AG04450 (cell line): Measurements from ENCODE around the gene ABCB7. TPM values are rescaled to one million over a fixed set of nuclear protein-coding genes. Genes with fewer than 3 reads are reported as not detected.

Source experiments
- CTCF ChIA-PET: fragments of 300-600, 350-600 bp; formaldehyde crosslinking; extraction: SDS; loops from one replicate; lab custom pipeline; 2022; ENCODE audit warnings: antibody characterized with exemption, inconsistent platforms; lab: Charles Lee
- POLR2A ChIA-PET: fragments of 350-600 bp; formaldehyde crosslinking; extraction: SDS; loops from one replicate; lab custom pipeline; 2021; ENCODE audit warnings: antibody characterized with exemption, inconsistent platforms; lab: Yijun Ruan, JAX
- DNase-seq: peaks from one replicate; pipeline ENCODE4 v3.0.0-alpha.2; 2011; ENCODE audit warnings: low read depth, low spot score
- H3K27ac ChIP-seq: one replicate; pipeline ENCODE4 v1.5.1; 2012; ENCODE audit warnings: low read depth, low read length, control low read depth
- H3K27me3 ChIP-seq: one replicate; pipeline ENCODE4 v1.6.0; 2012; ENCODE audit warnings: low read length; ENCODE audit not compliant: control insufficient read depth, insufficient read depth
- H3K4me3 ChIP-seq: 2 replicates; pipeline ENCODE4 v1.5.1; 2011; ENCODE audit warnings: mild to moderate bottlenecking, low read depth, low read length, control low read depth
- H3K9me3 ChIP-seq: 2 replicates; pipeline ENCODE4 v1.5.1; 2012; ENCODE audit warnings: low read length; ENCODE audit not compliant: control insufficient read depth, insufficient read depth
- CTCF ChIP-seq: IDR thresholded peaks from 2 replicates; pipeline ENCODE4 v1.5.1; 2011; ENCODE audit warnings: low read depth, low read length, control low read depth, inconsistent platforms
- polyA plus RNA-seq: library from polyadenylated mRNA; depleted of rRNA; stranded (reverse); fragments of >200 nt; gene quantifications from 2 replicates; pipeline ENCODE4 v1.2.3, GENCODE V29; 2011

ABCB7 gene
- polyA plus RNA-seq, 1 experiment: 25.3 TPM

- H3K4me3 ChIP-seq: no peak overlapping the region
- no peaks in the 10 kb centered on the region for H3K27me3 ChIP-seq
- DNase-seq: no peak
- POLR2A ChIA-PET: no interaction called here
- no peaks in the 10 kb centered on the region for H3K9me3 ChIP-seq
- H3K27ac ChIP-seq: no peak overlapping the region
- CTCF ChIA-PET: no interaction called here
- TF ChIP-seq CTCF: no peak
These were observed 59.8 kb downstream of the ABCB7 start for GRCh38 chrX:75096331-75096730.

GRCh38 chrX:75086731-75087195, 69.3 kb downstream of the ABCB7 start:
- POLR2A ChIA-PET: no interaction called here

GRCh38 chrX:75084757-75085156, 71.3 kb downstream of the ABCB7 start:
- DNase-seq: no peak
- no peaks in the 10 kb centered on the region for H3K27me3 ChIP-seq
- H3K27ac ChIP-seq: no peak overlapping the region
- H3K4me3 ChIP-seq: no peak overlapping the region
- ChIA-PET CTCF (no interaction called here), POLR2A (no interaction called here)
- TF ChIP-seq CTCF: no peak
- H3K9me3 ChIP-seq: no peaks in the 10 kb centered on the region

More at GRCh38 chrX:75086731-75087195, 69.3 kb downstream of the ABCB7 start:
- no peak for DNase-seq
- Histone ChIP-seq H3K27me3 (no peaks in the 10 kb centered on the region), H3K4me3 (no peak overlapping the region), H3K9me3 (no peaks in the 10 kb centered on the region), H3K27ac (no peak overlapping the region)
- no peak for TF ChIP-seq CTCF
- CTCF ChIA-PET: no interaction called here

- H3K27me3 ChIP-seq: no peaks in the 10 kb centered on the region
- DNase-seq: no peak
- CTCF ChIA-PET: no interaction called here
- no peak for TF ChIP-seq CTCF
- H3K27ac ChIP-seq: no peak overlapping the region
- no peaks in the 10 kb centered on the region for H3K9me3 ChIP-seq
- POLR2A ChIA-PET: no interaction called here
- H3K4me3 ChIP-seq: no peak overlapping the region
These were observed 79.7 kb downstream of the ABCB7 start for GRCh38 chrX:75076429-75076828.

- no peak overlapping the region for H3K4me3 ChIP-seq
- H3K9me3 ChIP-seq: no peaks in the 10 kb centered on the region
- H3K27me3 ChIP-seq: no peaks in the 10 kb centered on the region
These were observed 81.6 kb downstream of the ABCB7 start for GRCh38 chrX:75074475-75074874.

More at GRCh38 chrX:75074475-75074874, 81.6 kb downstream of the ABCB7 start:
- POLR2A ChIA-PET: no interaction called here
- no peak for DNase-seq
- CTCF ChIA-PET: no interaction called here
- H3K27ac ChIP-seq: no peak overlapping the region
- no peak for TF ChIP-seq CTCF
